NCI-H510A treated with DMSO at 0.1 percent for 48 hours (cell line): ENCODE results near the gene RAMP1.
"Not testable (repeated sequence)": the region's sequence is repeated elsewhere in the genome, so short reads cannot be mapped to it uniquely, and the experiment has no call there.

Experiments used
- DNase-seq: peaks from one replicate; lab custom pipeline; 2025; lab: John Stamatoyannopoulos, UW

Gene RAMP1

GRCh38 chr2:237917696-237918374 lies 58.4 kb downstream of the RAMP1 start:
- DNase-seq: no peak

DNA sequence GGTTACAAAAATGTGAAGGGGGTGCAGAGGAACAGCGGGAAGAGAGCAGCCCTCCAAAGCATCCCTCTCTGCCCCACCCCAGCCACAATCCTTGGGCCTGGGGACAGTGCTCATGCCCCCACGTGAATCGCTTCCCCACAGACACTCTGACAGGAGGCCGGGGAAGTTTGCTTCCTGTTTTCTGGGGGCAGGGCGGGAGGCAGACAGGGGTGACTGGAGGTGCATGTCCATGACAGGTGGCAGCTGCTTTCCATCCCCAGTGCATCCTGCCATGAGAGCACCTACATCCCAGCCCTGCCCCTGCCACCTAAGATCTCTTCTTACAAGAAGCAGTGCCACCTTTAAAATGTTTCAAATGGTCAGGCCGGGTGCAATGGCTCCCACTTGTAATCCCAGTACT lies 60.2 kb downstream of the RAMP1 start:
- DNase-seq: no peak

DNA sequence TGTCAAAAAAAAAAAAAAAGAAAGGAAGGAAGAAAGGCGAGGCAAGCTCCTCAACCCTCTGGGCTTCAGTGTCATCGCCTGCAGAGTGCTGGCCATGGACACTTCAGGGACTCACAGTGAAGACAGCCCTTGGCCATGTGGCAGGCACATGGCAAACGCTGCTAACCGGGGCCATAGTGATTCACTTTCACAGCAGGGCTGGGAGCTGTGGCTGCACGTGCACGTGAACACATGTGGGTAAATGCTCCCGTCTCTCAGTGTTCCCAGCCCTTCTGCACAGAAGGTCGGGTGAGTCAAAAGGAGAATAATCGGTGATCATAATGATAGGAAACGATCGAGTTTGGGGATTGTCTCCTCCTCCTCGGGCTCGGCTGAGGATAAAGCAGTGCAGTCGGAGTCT lies 61.2 kb downstream of the RAMP1 start:
- DNase-seq: no peak

DNA sequence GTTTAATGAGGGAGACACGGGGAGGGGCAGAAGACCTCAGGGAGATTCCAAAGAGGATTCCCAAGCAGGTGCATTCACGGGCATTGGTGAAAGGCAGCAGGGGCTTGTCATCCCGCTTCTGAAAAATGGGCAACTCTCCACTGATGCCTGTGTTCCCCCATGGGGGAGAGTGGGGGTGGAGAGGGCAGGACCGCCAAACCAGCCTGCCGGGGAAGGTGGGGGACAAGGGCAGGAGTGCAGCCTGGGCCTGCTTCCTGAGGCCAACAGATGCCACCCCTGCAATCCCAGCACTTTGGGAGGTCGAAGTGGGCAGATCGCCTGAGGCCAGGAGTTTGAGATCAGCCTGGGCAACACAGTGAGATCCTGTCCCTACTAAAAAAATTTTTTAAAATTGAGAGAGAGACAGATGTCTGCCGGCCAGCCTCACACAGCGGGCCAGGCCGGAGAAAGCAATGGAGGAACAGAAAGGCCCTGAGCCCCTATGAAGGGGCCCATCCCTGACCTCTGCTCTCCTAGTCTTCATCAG lies 62.6 kb downstream of the RAMP1 start:
- no peak for DNase-seq

DNA sequence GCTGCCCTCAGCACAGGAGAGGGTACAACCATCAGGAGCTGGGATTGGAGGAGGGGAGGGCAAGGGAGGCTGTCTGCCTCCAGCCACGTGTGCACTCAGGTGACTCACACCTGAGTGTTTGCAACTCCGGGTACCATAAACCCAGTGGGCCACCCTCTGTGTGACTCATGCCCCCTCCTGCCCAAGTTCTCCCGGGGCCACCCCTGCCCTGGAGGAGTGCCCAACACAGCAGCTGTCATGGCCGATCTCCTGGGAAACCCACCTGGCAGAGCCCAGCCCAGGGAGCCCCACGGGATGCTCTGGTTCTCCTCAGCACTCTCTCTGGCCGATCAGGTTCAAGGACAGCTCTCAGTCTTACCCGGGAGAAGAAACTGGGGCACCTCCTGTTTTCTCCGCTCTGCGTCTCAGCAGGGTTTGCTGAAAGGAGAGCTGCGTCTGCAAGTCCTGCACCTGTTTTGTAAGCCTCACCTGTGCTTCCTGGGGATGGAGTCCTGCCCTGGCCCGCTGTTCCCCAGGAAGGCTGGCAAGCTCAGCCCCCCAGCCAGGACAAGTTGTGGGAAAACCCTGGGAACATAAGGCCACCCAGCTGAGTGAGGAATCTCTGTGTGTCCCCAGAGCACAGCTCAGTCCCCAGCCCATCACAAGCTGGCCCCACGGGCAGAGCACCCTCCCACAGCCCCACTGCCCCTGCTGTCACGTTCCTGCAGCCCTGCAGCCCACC lies 63.4 kb downstream of the RAMP1 start:
- no peak for DNase-seq

- DNase-seq: no peak
Measured at GRCh38 chr2:237923481-237924163, 64.2 kb downstream of the RAMP1 start.

GRCh38 chr2:237924164-237924534 lies 64.7 kb downstream of the RAMP1 start:
- no peak for DNase-seq

DNA sequence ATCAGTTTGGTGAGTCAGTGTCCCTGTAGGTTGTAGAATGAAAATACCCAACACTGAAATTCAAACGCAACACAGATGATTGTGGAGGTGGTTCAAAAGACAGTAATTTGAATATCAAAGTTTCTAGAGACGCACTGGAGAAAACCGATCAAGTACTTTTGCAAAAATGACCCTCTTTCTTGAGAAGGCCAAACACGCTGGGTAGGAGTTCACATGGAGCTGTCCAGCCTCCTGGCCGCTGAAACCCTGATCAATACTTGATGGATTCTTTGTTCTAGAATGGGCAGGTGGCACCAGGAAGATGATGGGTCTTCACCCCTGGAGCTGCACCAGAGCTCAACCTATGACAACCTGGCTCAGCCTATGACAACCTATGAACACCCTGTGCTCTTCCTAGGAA lies 67.7 kb downstream of the RAMP1 start:
- DNase-seq: no peak

- peak; percentile 35 for DNase-seq
Measured at GRCh38 chr2:237927986-237928385, 68.6 kb downstream of the RAMP1 start.

DNA sequence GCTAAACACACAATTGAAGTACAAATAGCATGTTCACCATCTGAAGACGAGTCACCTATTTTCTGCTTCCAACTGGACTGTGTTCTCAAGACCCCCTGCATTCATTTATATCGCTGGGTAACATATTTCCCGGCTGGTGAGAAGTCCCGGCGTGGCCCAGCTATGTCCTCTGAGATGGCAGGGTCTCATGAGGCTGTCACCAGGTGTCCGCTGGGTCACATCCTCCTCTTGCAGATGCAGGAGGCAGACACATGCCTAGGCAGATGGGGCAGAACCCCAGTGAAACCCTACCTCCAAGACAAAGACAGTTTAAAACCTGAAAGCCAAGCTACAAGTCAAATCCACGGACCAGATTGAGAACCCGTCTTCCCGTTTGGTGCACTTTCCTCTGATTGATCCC lies 70.6 kb downstream of the RAMP1 start:
- no peak for DNase-seq

DNA sequence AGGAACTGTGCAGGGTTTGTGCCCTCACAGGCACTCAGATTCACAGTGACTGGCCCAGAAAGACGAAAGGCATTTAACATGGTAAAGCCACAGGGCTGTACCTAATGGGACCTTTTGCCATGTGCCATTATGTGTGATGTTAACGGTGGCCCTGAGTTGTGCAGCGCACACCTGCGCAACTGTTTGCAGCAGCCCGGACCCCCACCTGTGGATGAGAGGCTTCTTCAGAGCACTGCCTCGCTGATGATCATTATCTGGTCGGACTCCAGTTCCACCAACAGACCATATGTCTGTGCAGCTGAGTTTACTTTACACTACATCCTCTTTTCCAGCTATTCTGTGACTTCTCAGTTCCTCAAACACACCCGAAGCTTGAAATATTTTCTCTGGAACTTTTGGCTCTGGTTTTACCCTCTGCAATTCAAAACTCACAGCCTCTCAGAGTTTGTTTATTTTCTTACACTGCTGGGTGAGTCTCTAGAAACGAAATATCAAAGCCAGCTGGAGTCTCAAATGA lies 71.8 kb downstream of the RAMP1 start:
- DNase-seq: peak; percentile 46

GRCh38 chr2:237932731-237933131 lies 73.3 kb downstream of the RAMP1 start:
- no peak for DNase-seq

- no peak for DNase-seq
Measured at GRCh38 chr2:237934186-237934585, 74.8 kb downstream of the RAMP1 start.

GRCh38 chr2:237935740-237936452 lies 76.5 kb downstream of the RAMP1 start:
- no peak for DNase-seq

DNA sequence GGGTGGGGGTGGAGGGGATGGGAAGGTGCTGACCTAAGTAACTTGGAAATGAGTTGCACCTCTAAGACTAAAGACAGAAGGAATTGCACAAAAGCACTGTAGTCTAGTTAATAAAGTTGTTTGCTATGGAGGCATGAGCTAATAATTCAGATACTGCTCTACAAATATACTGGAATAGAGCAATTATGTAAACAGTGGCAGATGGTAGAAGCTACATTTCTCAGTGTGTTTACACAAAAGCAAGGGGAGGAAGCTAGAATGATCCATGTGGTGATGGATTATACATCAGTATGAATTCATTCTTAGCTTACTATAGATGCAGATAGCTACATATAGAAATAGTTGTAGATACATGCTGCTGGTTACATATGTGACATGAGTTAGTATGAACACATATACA lies 79.8 kb downstream of the RAMP1 start:
- peak; percentile 66 for DNase-seq

GRCh38 chr2:237940828-237941227 lies 81.4 kb downstream of the RAMP1 start:
- DNase-seq: no peak

DNA sequence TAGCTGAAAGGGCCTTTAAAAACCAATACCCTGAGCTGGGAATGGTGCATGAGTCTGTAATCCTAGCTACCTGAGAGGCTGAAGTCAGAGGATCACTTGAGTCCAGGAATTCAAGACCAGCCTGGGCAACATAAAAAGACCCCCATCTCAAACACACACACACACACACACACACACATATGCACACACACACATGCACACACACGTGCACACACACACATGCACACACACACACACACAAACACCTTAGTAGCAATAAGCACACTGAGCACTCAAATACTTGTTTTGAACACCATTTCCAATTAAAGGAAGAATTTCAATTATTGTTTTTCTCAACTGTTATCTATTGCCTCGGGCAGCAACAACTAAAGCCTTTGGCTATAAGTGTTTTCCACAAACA lies 81.8 kb downstream of the RAMP1 start:
- DNase-seq: no peak

DNA sequence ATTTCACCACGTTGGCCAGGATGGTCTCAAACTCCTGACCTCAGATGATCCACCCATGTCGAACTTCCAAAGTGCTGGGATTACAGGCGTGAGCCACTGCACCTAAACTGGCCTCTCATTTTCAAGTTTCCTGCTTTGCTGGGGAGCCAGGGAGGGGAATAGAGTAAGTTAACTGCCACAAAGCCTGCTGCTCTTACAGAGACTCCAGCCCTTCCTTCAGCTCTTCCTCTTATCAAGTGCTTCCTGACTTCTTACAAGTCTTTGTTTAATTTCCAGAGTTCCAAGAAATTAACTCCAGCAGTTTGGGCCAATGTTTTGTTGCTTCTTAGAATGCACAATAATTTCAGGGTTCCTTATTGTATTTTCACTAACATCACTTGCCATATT lies 83.1 kb downstream of the RAMP1 start:
- no peak for DNase-seq

DNA sequence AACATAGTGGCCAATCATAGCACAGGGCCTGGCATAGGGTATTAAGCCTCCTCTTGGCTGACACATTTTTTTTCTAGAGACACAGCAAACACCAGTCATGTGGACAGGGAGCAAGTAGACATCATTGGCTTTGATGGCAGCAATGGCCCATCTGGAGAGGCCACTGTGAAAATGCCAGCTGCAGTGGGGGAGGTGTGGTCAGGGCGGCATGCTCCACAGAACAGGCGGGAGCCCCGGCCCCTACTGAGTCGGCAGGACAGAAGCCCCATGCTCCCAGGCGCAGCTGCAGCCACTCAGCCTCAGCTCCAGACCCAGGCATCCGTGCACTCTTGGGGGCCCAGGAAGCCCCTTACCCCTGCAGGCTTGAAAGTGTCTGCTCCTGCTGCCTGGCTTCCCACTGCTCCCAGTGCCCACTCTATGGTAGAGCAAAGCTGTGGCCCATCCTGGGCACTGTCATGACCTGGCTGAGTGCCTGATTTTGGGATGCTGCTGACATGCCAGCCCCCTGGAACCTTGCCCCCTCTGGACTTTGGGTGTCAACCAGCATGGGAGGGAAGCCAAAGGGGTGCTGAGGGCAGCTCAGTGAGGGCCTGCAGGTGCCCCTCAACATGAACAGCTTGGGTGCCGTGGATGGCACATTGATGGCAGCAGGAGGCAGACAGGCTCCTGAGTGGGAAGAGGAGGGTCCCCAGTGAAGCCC lies 84.1 kb downstream of the RAMP1 start:
- peak; percentile 87 for DNase-seq

- no peak for DNase-seq
Measured at GRCh38 chr2:237944302-237944701, 84.9 kb downstream of the RAMP1 start.

- DNase-seq: no peak
Measured at GRCh38 chr2:237946423-237946822, 87.0 kb downstream of the RAMP1 start.

GRCh38 chr2:237951354-237951753 lies 91.9 kb downstream of the RAMP1 start:
- DNase-seq: not testable (repeated sequence)
